ENCODE results near the gene SMYD2.

The SMYD2 gene

DNA sequence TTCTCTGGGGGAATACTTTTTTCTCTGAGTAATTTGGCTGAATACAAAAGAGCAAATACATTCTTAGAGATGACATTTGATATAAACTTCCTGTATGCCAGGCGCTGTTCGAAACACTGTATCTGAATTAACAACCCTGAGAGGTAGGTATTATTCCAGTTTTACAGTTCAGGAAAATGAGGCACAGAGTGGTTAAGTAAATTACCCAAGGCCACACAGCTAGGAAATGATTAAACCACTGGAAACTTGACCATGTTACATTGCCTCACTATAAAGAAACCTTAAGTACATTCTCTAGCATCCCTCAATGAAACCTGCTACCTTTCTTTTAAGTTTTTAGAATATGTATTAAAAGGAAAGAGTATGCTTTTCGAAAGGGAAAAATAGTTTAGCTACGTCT lies 54.6 kb downstream of the SMYD2 start:
- H3K27me3 ChIP-seq (replicated peaks), result no peaks in the 10 kb centered on the region
- TF ChIP-seq, protein P1, sequence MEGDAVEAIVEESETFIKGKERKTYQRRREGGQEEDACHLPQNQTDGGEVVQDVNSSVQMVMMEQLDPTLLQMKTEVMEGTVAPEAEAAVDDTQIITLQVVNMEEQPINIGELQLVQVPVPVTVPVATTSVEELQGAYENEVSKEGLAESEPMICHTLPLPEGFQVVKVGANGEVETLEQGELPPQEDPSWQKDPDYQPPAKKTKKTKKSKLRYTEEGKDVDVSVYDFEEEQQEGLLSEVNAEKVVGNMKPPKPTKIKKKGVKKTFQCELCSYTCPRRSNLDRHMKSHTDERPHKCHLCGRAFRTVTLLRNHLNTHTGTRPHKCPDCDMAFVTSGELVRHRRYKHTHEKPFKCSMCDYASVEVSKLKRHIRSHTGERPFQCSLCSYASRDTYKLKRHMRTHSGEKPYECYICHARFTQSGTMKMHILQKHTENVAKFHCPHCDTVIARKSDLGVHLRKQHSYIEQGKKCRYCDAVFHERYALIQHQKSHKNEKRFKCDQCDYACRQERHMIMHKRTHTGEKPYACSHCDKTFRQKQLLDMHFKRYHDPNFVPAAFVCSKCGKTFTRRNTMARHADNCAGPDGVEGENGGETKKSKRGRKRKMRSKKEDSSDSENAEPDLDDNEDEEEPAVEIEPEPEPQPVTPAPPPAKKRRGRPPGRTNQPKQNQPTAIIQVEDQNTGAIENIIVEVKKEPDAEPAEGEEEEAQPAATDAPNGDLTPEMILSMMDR (IDR thresholded peaks at IDR 0.05; ENCODE audit: low read depth, low read length, missing control alignments), result no peak
- no peak for DNase-seq

DNA sequence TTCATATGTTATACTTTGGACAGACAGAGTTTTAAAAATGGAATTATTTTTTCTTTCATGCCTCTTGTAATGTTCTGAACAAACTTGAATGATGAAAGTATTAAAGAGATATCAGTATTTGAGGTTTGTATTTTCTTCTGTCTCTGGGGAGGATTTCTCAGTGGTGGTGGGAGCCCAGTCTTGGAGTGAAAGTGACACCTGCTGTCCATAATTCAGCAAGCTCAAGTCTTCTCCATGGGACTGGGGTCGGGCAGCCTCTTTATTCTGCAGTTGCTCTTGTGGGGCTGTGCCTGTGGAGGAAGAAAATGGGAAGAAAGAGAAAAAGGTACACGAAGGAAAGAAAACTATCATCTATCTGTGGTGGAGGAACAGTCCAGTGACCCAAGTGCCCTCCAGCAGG lies 56.1 kb downstream of the SMYD2 start:
- peaks cover 17% of the 10 kb centered on the region for H3K36me3 ChIP-seq (replicated peaks)
- DNase-seq, result no peak
- in situ Hi-C loops (cut with HindIII; ENCODE audit: low pct_ligation_motif_present, low sequenced_read_pairs), result no loop called here
- no peak overlapping the region for H3K4me3 ChIP-seq (ENCODE audit: low read depth, low read length)
- TF ChIP-seq, protein P1 (IDR thresholded peaks at IDR 0.05; ENCODE audit: low read depth, low read length, missing control alignments), result no peak
- no peaks in the 10 kb centered on the region for H3K27me3 ChIP-seq (replicated peaks)
- H3K27ac ChIP-seq, result no peak overlapping the region

More for the DNA sequence above, 54.6 kb downstream of the SMYD2 start:
- in situ Hi-C loops (cut with HindIII; ENCODE audit: low pct_ligation_motif_present, low sequenced_read_pairs), result no loop called here
- Histone ChIP-seq H3K27ac (no peak overlapping the region), H3K36me3 (replicated peaks) (peaks cover 12% of the 10 kb centered on the region), H3K4me3 (ENCODE audit: low read depth, low read length) (no peak overlapping the region)

DNA sequence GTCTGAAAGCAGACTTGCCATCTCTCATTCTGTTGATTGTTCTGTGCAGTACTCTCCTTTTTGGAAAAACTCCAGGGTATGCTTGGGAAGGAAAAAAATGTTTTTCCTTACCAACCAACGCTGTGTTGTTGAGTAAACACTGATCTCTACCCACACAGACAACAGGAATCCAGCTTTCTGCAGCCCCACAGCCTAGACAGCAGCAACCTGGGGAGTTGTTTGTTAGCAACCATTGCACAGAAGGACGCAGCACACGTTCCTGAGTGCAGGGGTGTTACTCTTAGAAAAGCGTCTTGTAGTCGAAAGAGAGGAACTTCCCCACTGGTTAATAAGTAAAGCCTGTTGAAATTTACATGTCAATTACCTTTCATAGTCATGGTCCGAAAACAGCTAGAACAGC lies 56.6 kb downstream of the SMYD2 start:
- Histone ChIP-seq H3K4me3 (ENCODE audit: low read depth, low read length) (no peak overlapping the region), H3K27ac (no peak overlapping the region), H3K36me3 (replicated peaks) (peaks cover 17% of the 10 kb centered on the region), H3K27me3 (replicated peaks) (no peaks in the 10 kb centered on the region)
- TF ChIP-seq, protein P1 (IDR thresholded peaks at IDR 0.05; ENCODE audit: low read depth, low read length, missing control alignments), result no peak
- peak; percentile 56 for DNase-seq
- in situ Hi-C loops (cut with HindIII; ENCODE audit: low pct_ligation_motif_present, low sequenced_read_pairs), result no loop called here

DNA sequence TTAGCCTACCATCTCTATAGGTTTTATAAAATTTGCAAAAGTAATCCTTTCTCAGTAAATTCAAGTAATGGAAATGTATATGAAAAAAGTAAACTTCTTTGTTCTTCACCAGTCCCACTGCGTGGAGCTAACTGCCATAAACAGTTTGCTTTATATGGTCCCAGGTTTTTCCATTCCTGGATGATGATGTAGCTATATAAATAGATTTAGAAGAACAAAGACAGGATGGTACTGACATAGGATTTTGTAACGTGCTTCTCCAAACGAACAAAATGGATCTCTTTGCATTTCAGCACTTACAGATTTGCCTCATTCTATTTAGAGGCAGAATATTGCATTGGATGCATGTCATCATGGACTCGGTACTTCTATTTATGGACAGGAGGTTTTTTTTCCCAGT lies 57.3 kb downstream of the SMYD2 start:
- Histone ChIP-seq H3K27ac (no peak overlapping the region), H3K4me3 (ENCODE audit: low read depth, low read length) (no peak overlapping the region), H3K36me3 (replicated peaks) (peaks cover 17% of the 10 kb centered on the region), H3K27me3 (replicated peaks) (no peaks in the 10 kb centered on the region)
- in situ Hi-C loops (cut with HindIII; ENCODE audit: low pct_ligation_motif_present, low sequenced_read_pairs), result no loop called here
- no peak for DNase-seq
- TF ChIP-seq, protein P1 (IDR thresholded peaks at IDR 0.05; ENCODE audit: low read depth, low read length, missing control alignments), result no peak

DNA sequence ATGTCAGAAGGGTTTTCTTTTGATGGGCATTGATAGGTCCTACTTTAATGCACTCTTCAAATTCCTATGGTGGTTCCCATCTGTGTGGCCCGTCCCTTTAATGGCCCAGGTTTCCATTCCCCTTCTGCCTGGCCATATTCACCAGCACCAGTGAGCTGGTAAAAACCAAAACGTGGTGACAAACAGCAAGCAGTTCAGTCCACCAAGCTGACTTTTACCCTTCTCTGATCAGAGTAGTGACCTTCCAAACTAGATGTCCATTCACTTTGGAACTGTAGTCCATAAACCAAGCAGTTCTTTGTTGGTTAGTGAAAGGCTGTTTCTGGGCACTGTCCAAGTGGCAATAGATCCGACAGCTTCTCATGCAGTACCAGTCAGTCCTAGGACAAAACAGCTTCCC lies 60.5 kb downstream of the SMYD2 start:
- DNase-seq, result no peak
- peaks cover 22% of the 10 kb centered on the region for H3K36me3 ChIP-seq (replicated peaks)
- no peak overlapping the region for H3K4me3 ChIP-seq (ENCODE audit: low read depth, low read length)
- no peaks in the 10 kb centered on the region for H3K27me3 ChIP-seq (replicated peaks)
- H3K27ac ChIP-seq, result no peak overlapping the region
- TF ChIP-seq, protein P1 (IDR thresholded peaks at IDR 0.05; ENCODE audit: low read depth, low read length, missing control alignments), result no peak
- in situ Hi-C loops (cut with HindIII; ENCODE audit: low pct_ligation_motif_present, low sequenced_read_pairs), result no loop called here

DNA sequence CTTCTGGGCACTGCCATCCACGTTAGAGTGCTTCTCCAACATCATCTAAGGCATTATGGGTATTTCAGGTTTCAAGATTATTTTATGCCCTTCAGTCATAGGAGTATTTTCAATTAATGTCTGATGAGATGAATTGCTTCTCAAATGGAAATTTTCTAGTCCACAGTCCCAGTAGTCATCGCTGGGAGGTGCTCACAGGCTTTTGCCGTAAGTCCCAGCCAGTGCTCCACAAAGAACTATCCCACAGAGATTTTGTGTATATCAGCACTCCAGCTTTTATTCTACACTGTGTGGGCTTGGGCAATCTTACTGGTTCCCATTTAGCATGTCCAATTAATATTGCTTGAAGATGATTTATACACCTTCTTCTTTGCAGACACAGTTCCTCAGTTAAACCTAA lies 61.0 kb downstream of the SMYD2 start:
- TF ChIP-seq, protein P1 (IDR thresholded peaks at IDR 0.05; ENCODE audit: low read depth, low read length, missing control alignments), result peak; percentile 15
- Histone ChIP-seq H3K27ac (no peak overlapping the region), H3K27me3 (replicated peaks) (no peaks in the 10 kb centered on the region), H3K36me3 (replicated peaks) (peaks cover 22% of the 10 kb centered on the region), H3K4me3 (ENCODE audit: low read depth, low read length) (no peak overlapping the region)
- in situ Hi-C loops (cut with HindIII; ENCODE audit: low pct_ligation_motif_present, low sequenced_read_pairs), result no loop called here
- no peak for DNase-seq
